Gastrocnemius medialis (tissue), 4 donors: Measurements from ENCODE around the gene MRAS.
"Not testable (repeated sequence)": the region's sequence is repeated elsewhere in the genome, so short reads cannot be mapped to it uniquely, and the experiment has no call there.

Experiments used
- CTCF ChIP-seq, 5 experiments: fragments of 450-650 bp in 3 of 5; fragments of 200-600 bp in 2 of 5; sonication (generic) in 2 of 5; IDR thresholded peaks in 4 of 5; conservative IDR thresholded peaks in 1 of 5; 1 replicate in 4 of 5; 2 replicates in 1 of 5; pipeline ENCODE4 v1.5.1; 2016 to 2019; ENCODE audit warnings: antibody characterized with exemption in 5 of 5, mild to moderate bottlenecking in 3 of 5, moderate library complexity in 3 of 5
- POLR2A ChIP-seq, 2 donors: fragments of 450-650 bp; IDR thresholded peaks; one replicate each; pipeline ENCODE4 v1.6.1; 2017; ENCODE audit warnings: antibody characterized with exemption in 2 of 2, mild to moderate bottlenecking in 2 of 2, moderate library complexity in 2 of 2

- TF ChIP-seq CTCF (IDR thresholded peaks at IDR 0.05 in 4 of 5, conservative IDR thresholded peaks at IDR 0.05 in 1 of 5); POLR2A (IDR thresholded peaks at IDR 0.05): not testable (repeated sequence)
Measured at GRCh38 chr3:138377212-138377611, 28.8 kb downstream of the MRAS start.
